Endothelial cell of hepatic sinusoid (primary cell): ENCODE results near the gene SH3D21.

ENCODE experiments used
- in situ Hi-C: cut with HindIII; loops from 2 replicates; pipeline ENCODE4 v1.10.0; 2017; ENCODE audit warnings: low sequenced_read_pairs

SH3D21 gene

GRCh38 chr1:36328713-36329112 lies 22.5 kb downstream of the SH3D21 start:
- in situ Hi-C loops, result no loop called here

- in situ Hi-C loops, result no loop called here
Measured at GRCh38 chr1:36329817-36330216, 23.6 kb downstream of the SH3D21 start.

GRCh38 chr1:36330940-36331339 lies 24.8 kb downstream of the SH3D21 start:
- in situ Hi-C loops, result no loop called here

GRCh38 chr1:36337830-36338229 lies 31.7 kb downstream of the SH3D21 start:
- in situ Hi-C loops, result no loop called here

GRCh38 chr1:36339215-36339614 lies 33.0 kb downstream of the SH3D21 start:
- in situ Hi-C loops, result no loop called here

- in situ Hi-C loops, result no loop called here
Measured at GRCh38 chr1:36339615-36340014, 33.4 kb downstream of the SH3D21 start.

GRCh38 chr1:36341626-36342320 lies 35.6 kb downstream of the SH3D21 start:
- in situ Hi-C loops, result no loop called here

GRCh38 chr1:36342426-36343185 lies 36.4 kb downstream of the SH3D21 start:
- in situ Hi-C loops, result no loop called here

GRCh38 chr1:36343651-36344394 lies 37.7 kb downstream of the SH3D21 start:
- in situ Hi-C loops, result no loop called here

- in situ Hi-C loops, result no loop called here
Measured at GRCh38 chr1:36344395-36344680, 38.2 kb downstream of the SH3D21 start.

GRCh38 chr1:36345353-36345752 lies 39.2 kb downstream of the SH3D21 start:
- in situ Hi-C loops, result no loop called here

- in situ Hi-C loops, result no loop called here
Measured at GRCh38 chr1:36346741-36347370, 40.7 kb downstream of the SH3D21 start.

GRCh38 chr1:36349241-36349671 lies 43.1 kb downstream of the SH3D21 start:
- in situ Hi-C loops, result no loop called here

GRCh38 chr1:36349839-36350238 lies 43.7 kb downstream of the SH3D21 start:
- in situ Hi-C loops, result no loop called here

GRCh38 chr1:36350659-36351226 lies 44.6 kb downstream of the SH3D21 start:
- in situ Hi-C loops, result no loop called here

- in situ Hi-C loops, result no loop called here
Measured at GRCh38 chr1:36351227-36351977, 45.2 kb downstream of the SH3D21 start.

- in situ Hi-C loops, result no loop called here
Measured at GRCh38 chr1:36352125-36352909, 46.1 kb downstream of the SH3D21 start.

- in situ Hi-C loops, result no loop called here
Measured at GRCh38 chr1:36352910-36353878, 47.0 kb downstream of the SH3D21 start.
